WTC11 (cell line): Measurements from ENCODE around the gene GPER1. TPM values are rescaled to one million over a fixed set of nuclear protein-coding genes. Genes with fewer than 3 reads are reported as not detected.

Experiments used
- FOXP1 ChIP-seq: sonication (generic); formaldehyde crosslinking; IDR thresholded peaks from 2 replicates; pipeline ENCODE4 v1.8.0; 2022; ENCODE audit warnings: missing genetic modification reagents, mild to moderate bottlenecking, moderate library complexity, borderline replicate concordance
- JAZF1 ChIP-seq: fragments of 250-450 bp; sonication (Bioruptor Pico); IDR thresholded peaks from 2 replicates; pipeline ENCODE4 v1.9.0; 2021; ENCODE audit warnings: moderate library complexity, mild to moderate bottlenecking, inconsistent platforms
- ZBTB21 ChIP-seq: sonication (generic); formaldehyde crosslinking; IDR thresholded peaks from 2 replicates; pipeline ENCODE4 v1.8.1; 2023; ENCODE audit warnings: mild to moderate bottlenecking, missing genetic modification reagents, borderline replicate concordance
- ZNF317 ChIP-seq: sonication (generic); formaldehyde crosslinking; IDR thresholded peaks from 2 replicates; pipeline ENCODE4 v1.8.1; 2023; ENCODE audit warnings: low read depth, mild to moderate bottlenecking, moderate library complexity, missing genetic modification reagents, borderline replicate concordance
- total RNA-seq: library from RNA; stranded (reverse); gene quantifications from 3 replicates; pipeline ENCODE4 v1.2.3, GENCODE V29; 2021
- TF ChIP-seq, protein P1 (sequence below): fragments of 250-450 bp; sonication (Bioruptor Pico); IDR thresholded peaks from 2 replicates; pipeline ENCODE4 v1.8.0; 2021; ENCODE audit warnings: mild to moderate bottlenecking
- TF ChIP-seq, protein P2 (sequence below): sonication (generic); formaldehyde crosslinking; IDR thresholded peaks from 2 replicates; pipeline ENCODE4 v1.8.0; 2022; ENCODE audit warnings: mild to moderate bottlenecking, missing genetic modification reagents
- TF ChIP-seq, protein P3 (sequence below): sonication (generic); formaldehyde crosslinking; IDR thresholded peaks from 2 replicates; pipeline ENCODE4 v1.8.0; 2023; ENCODE audit warnings: missing genetic modification reagents, mild to moderate bottlenecking, borderline replicate concordance
- TF ChIP-seq, protein P4 (sequence below): fragments of 250-450 bp; sonication (Bioruptor Pico); IDR thresholded peaks from 2 replicates; pipeline ENCODE4 v2.1.2; 2022; ENCODE audit warnings: mild to moderate bottlenecking, moderate library complexity
- TF ChIP-seq, protein P5 (sequence below): fragments of 250-450 bp; sonication (Bioruptor Pico); IDR thresholded peaks from 2 replicates; pipeline ENCODE4 v1.9.0; 2021; ENCODE audit warnings: mild to moderate bottlenecking, borderline replicate concordance
- TF ChIP-seq, protein P6 (sequence below): sonication (generic); formaldehyde crosslinking; IDR thresholded peaks from 2 replicates; pipeline ENCODE4 v1.8.1; 2023; ENCODE audit warnings: mild to moderate bottlenecking, missing genetic modification reagents

Gene GPER1
- total RNA-seq, 1 experiment from 2014 or later: 0.28 TPM

DNA sequence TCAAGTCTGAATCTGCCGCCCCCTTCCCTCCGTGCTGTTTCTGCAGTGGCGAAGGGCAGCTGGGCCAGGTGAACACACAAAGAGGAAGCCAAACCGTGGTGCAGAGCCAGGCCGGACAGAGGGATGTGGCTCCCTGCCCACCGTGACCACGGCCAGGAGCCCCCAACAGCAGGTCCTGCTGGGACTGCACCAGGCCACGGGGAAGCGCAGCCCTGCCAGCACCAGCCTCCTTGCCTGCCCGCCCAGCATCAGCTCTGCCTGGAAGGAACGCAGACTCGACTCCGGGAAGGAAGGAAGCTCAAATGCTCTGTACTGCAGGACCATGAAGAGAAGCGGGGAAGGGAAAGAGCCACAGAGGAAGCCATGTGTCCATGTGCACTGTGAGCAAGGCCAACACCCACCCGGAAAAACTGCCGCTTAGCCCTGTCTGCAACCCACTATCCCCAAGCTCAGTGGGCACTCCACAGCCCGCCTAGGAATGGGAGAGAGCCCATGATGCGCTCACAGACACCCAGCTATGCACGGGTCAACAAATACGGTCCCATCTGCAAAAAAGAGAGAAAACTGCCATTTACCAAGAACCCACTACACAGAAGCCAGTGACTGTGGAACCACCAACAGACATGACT, 19.0 kb downstream of the GPER1 start (continued):
- TF ChIP-seq, protein P1, sequence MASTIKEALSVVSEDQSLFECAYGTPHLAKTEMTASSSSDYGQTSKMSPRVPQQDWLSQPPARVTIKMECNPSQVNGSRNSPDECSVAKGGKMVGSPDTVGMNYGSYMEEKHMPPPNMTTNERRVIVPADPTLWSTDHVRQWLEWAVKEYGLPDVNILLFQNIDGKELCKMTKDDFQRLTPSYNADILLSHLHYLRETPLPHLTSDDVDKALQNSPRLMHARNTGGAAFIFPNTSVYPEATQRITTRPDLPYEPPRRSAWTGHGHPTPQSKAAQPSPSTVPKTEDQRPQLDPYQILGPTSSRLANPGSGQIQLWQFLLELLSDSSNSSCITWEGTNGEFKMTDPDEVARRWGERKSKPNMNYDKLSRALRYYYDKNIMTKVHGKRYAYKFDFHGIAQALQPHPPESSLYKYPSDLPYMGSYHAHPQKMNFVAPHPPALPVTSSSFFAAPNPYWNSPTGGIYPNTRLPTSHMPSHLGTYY (CRISPR knock-in tag): no peak
- TF ChIP-seq, protein P2, sequence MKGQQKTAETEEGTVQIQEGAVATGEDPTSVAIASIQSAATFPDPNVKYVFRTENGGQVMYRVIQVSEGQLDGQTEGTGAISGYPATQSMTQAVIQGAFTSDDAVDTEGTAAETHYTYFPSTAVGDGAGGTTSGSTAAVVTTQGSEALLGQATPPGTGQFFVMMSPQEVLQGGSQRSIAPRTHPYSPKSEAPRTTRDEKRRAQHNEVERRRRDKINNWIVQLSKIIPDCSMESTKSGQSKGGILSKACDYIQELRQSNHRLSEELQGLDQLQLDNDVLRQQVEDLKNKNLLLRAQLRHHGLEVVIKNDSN (CRISPR knock-in tag): no peak
- TF ChIP-seq, protein P3, sequence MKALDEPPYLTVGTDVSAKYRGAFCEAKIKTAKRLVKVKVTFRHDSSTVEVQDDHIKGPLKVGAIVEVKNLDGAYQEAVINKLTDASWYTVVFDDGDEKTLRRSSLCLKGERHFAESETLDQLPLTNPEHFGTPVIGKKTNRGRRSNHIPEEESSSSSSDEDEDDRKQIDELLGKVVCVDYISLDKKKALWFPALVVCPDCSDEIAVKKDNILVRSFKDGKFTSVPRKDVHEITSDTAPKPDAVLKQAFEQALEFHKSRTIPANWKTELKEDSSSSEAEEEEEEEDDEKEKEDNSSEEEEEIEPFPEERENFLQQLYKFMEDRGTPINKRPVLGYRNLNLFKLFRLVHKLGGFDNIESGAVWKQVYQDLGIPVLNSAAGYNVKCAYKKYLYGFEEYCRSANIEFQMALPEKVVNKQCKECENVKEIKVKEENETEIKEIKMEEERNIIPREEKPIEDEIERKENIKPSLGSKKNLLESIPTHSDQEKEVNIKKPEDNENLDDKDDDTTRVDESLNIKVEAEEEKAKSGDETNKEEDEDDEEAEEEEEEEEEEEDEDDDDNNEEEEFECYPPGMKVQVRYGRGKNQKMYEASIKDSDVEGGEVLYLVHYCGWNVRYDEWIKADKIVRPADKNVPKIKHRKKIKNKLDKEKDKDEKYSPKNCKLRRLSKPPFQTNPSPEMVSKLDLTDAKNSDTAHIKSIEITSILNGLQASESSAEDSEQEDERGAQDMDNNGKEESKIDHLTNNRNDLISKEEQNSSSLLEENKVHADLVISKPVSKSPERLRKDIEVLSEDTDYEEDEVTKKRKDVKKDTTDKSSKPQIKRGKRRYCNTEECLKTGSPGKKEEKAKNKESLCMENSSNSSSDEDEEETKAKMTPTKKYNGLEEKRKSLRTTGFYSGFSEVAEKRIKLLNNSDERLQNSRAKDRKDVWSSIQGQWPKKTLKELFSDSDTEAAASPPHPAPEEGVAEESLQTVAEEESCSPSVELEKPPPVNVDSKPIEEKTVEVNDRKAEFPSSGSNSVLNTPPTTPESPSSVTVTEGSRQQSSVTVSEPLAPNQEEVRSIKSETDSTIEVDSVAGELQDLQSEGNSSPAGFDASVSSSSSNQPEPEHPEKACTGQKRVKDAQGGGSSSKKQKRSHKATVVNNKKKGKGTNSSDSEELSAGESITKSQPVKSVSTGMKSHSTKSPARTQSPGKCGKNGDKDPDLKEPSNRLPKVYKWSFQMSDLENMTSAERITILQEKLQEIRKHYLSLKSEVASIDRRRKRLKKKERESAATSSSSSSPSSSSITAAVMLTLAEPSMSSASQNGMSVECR (CRISPR knock-in tag): no peak
- no peak for TF ChIP-seq FOXP1 (CRISPR knock-in tag)
- TF ChIP-seq, protein P4, sequence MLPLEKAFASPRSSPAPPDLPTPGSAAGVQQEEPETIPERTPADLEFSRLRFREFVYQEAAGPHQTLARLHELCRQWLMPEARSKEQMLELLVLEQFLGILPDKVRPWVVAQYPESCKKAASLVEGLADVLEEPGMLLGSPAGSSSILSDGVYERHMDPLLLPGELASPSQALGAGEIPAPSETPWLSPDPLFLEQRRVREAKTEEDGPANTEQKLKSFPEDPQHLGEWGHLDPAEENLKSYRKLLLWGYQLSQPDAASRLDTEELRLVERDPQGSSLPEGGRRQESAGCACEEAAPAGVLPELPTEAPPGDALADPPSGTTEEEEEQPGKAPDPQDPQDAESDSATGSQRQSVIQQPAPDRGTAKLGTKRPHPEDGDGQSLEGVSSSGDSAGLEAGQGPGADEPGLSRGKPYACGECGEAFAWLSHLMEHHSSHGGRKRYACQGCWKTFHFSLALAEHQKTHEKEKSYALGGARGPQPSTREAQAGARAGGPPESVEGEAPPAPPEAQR: no peak
- no peak for TF ChIP-seq JAZF1 (CRISPR knock-in tag)
- TF ChIP-seq, protein P5, sequence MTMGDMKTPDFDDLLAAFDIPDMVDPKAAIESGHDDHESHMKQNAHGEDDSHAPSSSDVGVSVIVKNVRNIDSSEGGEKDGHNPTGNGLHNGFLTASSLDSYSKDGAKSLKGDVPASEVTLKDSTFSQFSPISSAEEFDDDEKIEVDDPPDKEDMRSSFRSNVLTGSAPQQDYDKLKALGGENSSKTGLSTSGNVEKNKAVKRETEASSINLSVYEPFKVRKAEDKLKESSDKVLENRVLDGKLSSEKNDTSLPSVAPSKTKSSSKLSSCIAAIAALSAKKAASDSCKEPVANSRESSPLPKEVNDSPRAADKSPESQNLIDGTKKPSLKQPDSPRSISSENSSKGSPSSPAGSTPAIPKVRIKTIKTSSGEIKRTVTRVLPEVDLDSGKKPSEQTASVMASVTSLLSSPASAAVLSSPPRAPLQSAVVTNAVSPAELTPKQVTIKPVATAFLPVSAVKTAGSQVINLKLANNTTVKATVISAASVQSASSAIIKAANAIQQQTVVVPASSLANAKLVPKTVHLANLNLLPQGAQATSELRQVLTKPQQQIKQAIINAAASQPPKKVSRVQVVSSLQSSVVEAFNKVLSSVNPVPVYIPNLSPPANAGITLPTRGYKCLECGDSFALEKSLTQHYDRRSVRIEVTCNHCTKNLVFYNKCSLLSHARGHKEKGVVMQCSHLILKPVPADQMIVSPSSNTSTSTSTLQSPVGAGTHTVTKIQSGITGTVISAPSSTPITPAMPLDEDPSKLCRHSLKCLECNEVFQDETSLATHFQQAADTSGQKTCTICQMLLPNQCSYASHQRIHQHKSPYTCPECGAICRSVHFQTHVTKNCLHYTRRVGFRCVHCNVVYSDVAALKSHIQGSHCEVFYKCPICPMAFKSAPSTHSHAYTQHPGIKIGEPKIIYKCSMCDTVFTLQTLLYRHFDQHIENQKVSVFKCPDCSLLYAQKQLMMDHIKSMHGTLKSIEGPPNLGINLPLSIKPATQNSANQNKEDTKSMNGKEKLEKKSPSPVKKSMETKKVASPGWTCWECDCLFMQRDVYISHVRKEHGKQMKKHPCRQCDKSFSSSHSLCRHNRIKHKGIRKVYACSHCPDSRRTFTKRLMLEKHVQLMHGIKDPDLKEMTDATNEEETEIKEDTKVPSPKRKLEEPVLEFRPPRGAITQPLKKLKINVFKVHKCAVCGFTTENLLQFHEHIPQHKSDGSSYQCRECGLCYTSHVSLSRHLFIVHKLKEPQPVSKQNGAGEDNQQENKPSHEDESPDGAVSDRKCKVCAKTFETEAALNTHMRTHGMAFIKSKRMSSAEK: no peak
- TF ChIP-seq ZNF317 (CRISPR knock-in tag): no peak
- TF ChIP-seq, protein P6, sequence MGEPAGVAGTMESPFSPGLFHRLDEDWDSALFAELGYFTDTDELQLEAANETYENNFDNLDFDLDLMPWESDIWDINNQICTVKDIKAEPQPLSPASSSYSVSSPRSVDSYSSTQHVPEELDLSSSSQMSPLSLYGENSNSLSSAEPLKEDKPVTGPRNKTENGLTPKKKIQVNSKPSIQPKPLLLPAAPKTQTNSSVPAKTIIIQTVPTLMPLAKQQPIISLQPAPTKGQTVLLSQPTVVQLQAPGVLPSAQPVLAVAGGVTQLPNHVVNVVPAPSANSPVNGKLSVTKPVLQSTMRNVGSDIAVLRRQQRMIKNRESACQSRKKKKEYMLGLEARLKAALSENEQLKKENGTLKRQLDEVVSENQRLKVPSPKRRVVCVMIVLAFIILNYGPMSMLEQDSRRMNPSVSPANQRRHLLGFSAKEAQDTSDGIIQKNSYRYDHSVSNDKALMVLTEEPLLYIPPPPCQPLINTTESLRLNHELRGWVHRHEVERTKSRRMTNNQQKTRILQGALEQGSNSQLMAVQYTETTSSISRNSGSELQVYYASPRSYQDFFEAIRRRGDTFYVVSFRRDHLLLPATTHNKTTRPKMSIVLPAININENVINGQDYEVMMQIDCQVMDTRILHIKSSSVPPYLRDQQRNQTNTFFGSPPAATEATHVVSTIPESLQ (CRISPR knock-in tag): no peak
- no peak for TF ChIP-seq ZBTB21
